ENCODE results near the gene HADHA.
"Not testable (repeated sequence)": the region's sequence is repeated elsewhere in the genome, so short reads cannot be mapped to it uniquely, and the experiment has no call there.

The HADHA gene

GRCh38 chr2:26269571-26270158, 25.2 kb upstream of the HADHA start:
- peaks cover 4 to 23% of the 10 kb centered on the region in 2 experiments for H3K36me3 ChIP-seq (ENCODE audit: control insufficient read depth in 1 of 2, insufficient read depth in 2 of 2, low read depth in 1 of 2, low read length in 2 of 2)
- H3K9me3 ChIP-seq (ENCODE audit: control insufficient read depth, low read length) = no peaks in the 10 kb centered on the region
- no peak overlapping the region for H3K18ac ChIP-seq (ENCODE audit: low read depth in 1 of 2, low read length in 2 of 2)
- no peak overlapping the region for H2BK12ac ChIP-seq (ENCODE audit: low read length in 2 of 2)
- H3K27ac ChIP-seq (ENCODE audit: low read length, poor library complexity, severe bottlenecking) = no peak overlapping the region
- peaks cover 1% of the 10 kb centered on the region for H3K79me1 ChIP-seq (replicated peaks; ENCODE audit: low read length, poor library complexity, severe bottlenecking)
- H3K9ac ChIP-seq (ENCODE audit: low read length) = peak overlapping the region; percentile 34
- H4K91ac ChIP-seq (ENCODE audit: low read length) = no peak overlapping the region
- H3K23ac ChIP-seq (ENCODE audit: low read length in 2 of 2) = no peak overlapping the region
- H3K14ac ChIP-seq (ENCODE audit: low read length in 2 of 2) = no peak overlapping the region
- no peak overlapping the region for H2AK5ac ChIP-seq (ENCODE audit: low read length, severe bottlenecking)
- no peak overlapping the region for H4K8ac ChIP-seq (ENCODE audit: low read length)
- H2BK5ac ChIP-seq (ENCODE audit: low read depth, low read length, poor library complexity, severe bottlenecking) = no peak overlapping the region
- WGBS = 96% methylated on average over 6 of the region's 6 CpGs
- H3K4me1 ChIP-seq (ENCODE audit: control insufficient read depth, insufficient read depth, low read depth, low read length) = no peaks in the 10 kb centered on the region
- no peak overlapping the region for H2BK15ac ChIP-seq (ENCODE audit: low read depth, poor library complexity, severe bottlenecking)
- DNase-seq = no peak
- H2BK120ac ChIP-seq (ENCODE audit: low read depth, low read length) = no peak overlapping the region
- H3K4me3 ChIP-seq (ENCODE audit: insufficient read depth in 1 of 2, low read depth in 1 of 2, low read length in 2 of 2) = no peak overlapping the region
- H3K4me2 ChIP-seq (ENCODE audit: low read length, poor library complexity, severe bottlenecking) = no peak overlapping the region
- H2AFZ ChIP-seq (ENCODE audit: low read depth, low read length) = no peak overlapping the region
- H3K27me3 ChIP-seq (ENCODE audit: control insufficient read depth in 1 of 2, insufficient read depth in 1 of 2, low read length in 2 of 2) = no peaks in the 10 kb centered on the region
- no peak overlapping the region for H3K4ac ChIP-seq (ENCODE audit: low read depth in 1 of 2, low read length in 2 of 2)

GRCh38 chr2:26268670-26269385, 24.4 kb upstream of the HADHA start:
- not testable (repeated sequence) for H3K23ac ChIP-seq (ENCODE audit: low read length in 2 of 2); H3K14ac ChIP-seq (ENCODE audit: low read length in 2 of 2); H2BK5ac ChIP-seq (ENCODE audit: low read depth, low read length, poor library complexity, severe bottlenecking); H2AK5ac ChIP-seq (ENCODE audit: low read length, severe bottlenecking); H3K4me2 ChIP-seq (ENCODE audit: low read length, poor library complexity, severe bottlenecking); H2BK12ac ChIP-seq (ENCODE audit: low read length in 2 of 2); H3K4me1 ChIP-seq (ENCODE audit: control insufficient read depth, insufficient read depth, low read depth, low read length); H3K9ac ChIP-seq (ENCODE audit: low read length); H3K27me3 ChIP-seq (ENCODE audit: control insufficient read depth in 1 of 2, insufficient read depth in 1 of 2, low read length in 2 of 2); H3K4me3 ChIP-seq (ENCODE audit: insufficient read depth in 1 of 2, low read depth in 1 of 2, low read length in 2 of 2); H3K4ac ChIP-seq (ENCODE audit: low read depth in 1 of 2, low read length in 2 of 2); H3K79me1 ChIP-seq (replicated peaks; ENCODE audit: low read length, poor library complexity, severe bottlenecking); H3K18ac ChIP-seq (ENCODE audit: low read depth in 1 of 2, low read length in 2 of 2); H2BK15ac ChIP-seq (ENCODE audit: low read depth, poor library complexity, severe bottlenecking); H3K9me3 ChIP-seq (ENCODE audit: control insufficient read depth, low read length); H4K8ac ChIP-seq (ENCODE audit: low read length); DNase-seq; H3K27ac ChIP-seq (ENCODE audit: low read length, poor library complexity, severe bottlenecking); H2AFZ ChIP-seq (ENCODE audit: low read depth, low read length); H4K91ac ChIP-seq (ENCODE audit: low read length); H2BK120ac ChIP-seq (ENCODE audit: low read depth, low read length)
- peaks cover 4 to 32% of the 10 kb centered on the region in 2 experiments for H3K36me3 ChIP-seq (ENCODE audit: control insufficient read depth in 1 of 2, insufficient read depth in 2 of 2, low read depth in 1 of 2, low read length in 2 of 2)
- 96% methylated on average over 10 of the region's 12 CpGs for WGBS

GRCh38 chr2:26268213-26268612, 23.8 kb upstream of the HADHA start:
- peaks cover 4 to 38% of the 10 kb centered on the region in 2 experiments for H3K36me3 ChIP-seq (ENCODE audit: control insufficient read depth in 1 of 2, insufficient read depth in 2 of 2, low read depth in 1 of 2, low read length in 2 of 2)
- H3K79me1 ChIP-seq (replicated peaks; ENCODE audit: low read length, poor library complexity, severe bottlenecking) = peaks cover 4% of the 10 kb centered on the region
- H3K9me3 ChIP-seq (ENCODE audit: control insufficient read depth, low read length) = no peaks in the 10 kb centered on the region
- no peaks in the 10 kb centered on the region for H3K4me1 ChIP-seq (ENCODE audit: control insufficient read depth, insufficient read depth, low read depth, low read length)
- no peak overlapping the region for H2BK15ac ChIP-seq (ENCODE audit: low read depth, poor library complexity, severe bottlenecking)
- H4K91ac ChIP-seq (ENCODE audit: low read length) = no peak overlapping the region
- DNase-seq = peak; percentile 25
- H3K18ac ChIP-seq (ENCODE audit: low read depth in 1 of 2, low read length in 2 of 2) = no peak overlapping the region
- no peak overlapping the region for H4K8ac ChIP-seq (ENCODE audit: low read length)
- H3K14ac ChIP-seq (ENCODE audit: low read length in 2 of 2) = no peak overlapping the region
- 88% methylated on average over 4 of the region's 4 CpGs for WGBS
- no peak overlapping the region for H3K27ac ChIP-seq (ENCODE audit: low read length, poor library complexity, severe bottlenecking)
- no peak overlapping the region for H2AFZ ChIP-seq (ENCODE audit: low read depth, low read length)
- no peak overlapping the region for H3K9ac ChIP-seq (ENCODE audit: low read length)
- H2AK5ac ChIP-seq (ENCODE audit: low read length, severe bottlenecking) = no peak overlapping the region
- H3K4me3 ChIP-seq (ENCODE audit: insufficient read depth in 1 of 2, low read depth in 1 of 2, low read length in 2 of 2) = no peak overlapping the region
- no peaks in the 10 kb centered on the region for H3K27me3 ChIP-seq (ENCODE audit: control insufficient read depth in 1 of 2, insufficient read depth in 1 of 2, low read length in 2 of 2)
- H3K4ac ChIP-seq (ENCODE audit: low read depth in 1 of 2, low read length in 2 of 2) = no peak overlapping the region
- H3K23ac ChIP-seq (ENCODE audit: low read length in 2 of 2) = no peak overlapping the region
- no peak overlapping the region for H2BK5ac ChIP-seq (ENCODE audit: low read depth, low read length, poor library complexity, severe bottlenecking)
- no peak overlapping the region for H2BK120ac ChIP-seq (ENCODE audit: low read depth, low read length)
- H3K4me2 ChIP-seq (ENCODE audit: low read length, poor library complexity, severe bottlenecking) = no peak overlapping the region
- H2BK12ac ChIP-seq (ENCODE audit: low read length in 2 of 2) = no peak overlapping the region

- not testable (repeated sequence) for H3K27ac ChIP-seq (ENCODE audit: low read length, poor library complexity, severe bottlenecking); H2BK120ac ChIP-seq (ENCODE audit: low read depth, low read length); DNase-seq; H4K8ac ChIP-seq (ENCODE audit: low read length); H3K18ac ChIP-seq (ENCODE audit: low read depth in 1 of 2, low read length in 2 of 2); H3K14ac ChIP-seq (ENCODE audit: low read length in 2 of 2); H2BK5ac ChIP-seq (ENCODE audit: low read depth, low read length, poor library complexity, severe bottlenecking); H2AK5ac ChIP-seq (ENCODE audit: low read length, severe bottlenecking); H2BK12ac ChIP-seq (ENCODE audit: low read length in 2 of 2); H3K9me3 ChIP-seq (ENCODE audit: control insufficient read depth, low read length); H3K9ac ChIP-seq (ENCODE audit: low read length); H3K4me3 ChIP-seq (ENCODE audit: insufficient read depth in 1 of 2, low read depth in 1 of 2, low read length in 2 of 2); H4K91ac ChIP-seq (ENCODE audit: low read length); H3K4me1 ChIP-seq (ENCODE audit: control insufficient read depth, insufficient read depth, low read depth, low read length); H3K23ac ChIP-seq (ENCODE audit: low read length in 2 of 2); H3K27me3 ChIP-seq (ENCODE audit: control insufficient read depth in 1 of 2, insufficient read depth in 1 of 2, low read length in 2 of 2); H3K4me2 ChIP-seq (ENCODE audit: low read length, poor library complexity, severe bottlenecking); H3K4ac ChIP-seq (ENCODE audit: low read depth in 1 of 2, low read length in 2 of 2); H2AFZ ChIP-seq (ENCODE audit: low read depth, low read length); H2BK15ac ChIP-seq (ENCODE audit: low read depth, poor library complexity, severe bottlenecking)
- WGBS = 98% methylated on average over 8 of the region's 8 CpGs
- Histone ChIP-seq H3K36me3 (ENCODE audit: control insufficient read depth in 1 of 2, insufficient read depth in 2 of 2, low read depth in 1 of 2, low read length in 2 of 2) (peaks cover 17 to 74% of the 10 kb centered on the region in 2 experiments), H3K79me1 (replicated peaks; ENCODE audit: low read length, poor library complexity, severe bottlenecking) (peaks cover 27% of the 10 kb centered on the region)
Observed at GRCh38 chr2:26258836-26259235, 14.4 kb upstream of the HADHA start.
